Mesodermal cell (in vitro differentiated cells): ENCODE measurements around the gene MEST.
"Not testable (repeated sequence)": the region's sequence is repeated elsewhere in the genome, so short reads cannot be mapped to it uniquely, and the experiment has no call there.

Experiments
- H3K27ac ChIP-seq: 2 replicates; pipeline ENCODE4 v1.7.0; 2013; ENCODE audit warnings: mild to moderate bottlenecking, low read depth, low read length, moderate library complexity; ENCODE audit not compliant: severe bottlenecking
- H3K36me3 ChIP-seq: 2 replicates; pipeline ENCODE4 v1.7.1; 2013; ENCODE audit warnings: mild to moderate bottlenecking, low read length, moderate library complexity; ENCODE audit not compliant: control insufficient read depth, insufficient read depth
- H3K4me1 ChIP-seq: one replicate; pipeline ENCODE4 v1.7.1; 2013; ENCODE audit warnings: mild to moderate bottlenecking, low read length; ENCODE audit not compliant: insufficient read depth, control insufficient read depth, poor library complexity, severe bottlenecking
- H3K4me3 ChIP-seq: 2 replicates; pipeline ENCODE4 v1.7.0; 2013; ENCODE audit warnings: low read length, control low read depth, mild to moderate bottlenecking; ENCODE audit not compliant: insufficient read depth, poor library complexity, severe bottlenecking; ENCODE audit errors: extremely low read depth
- H3K9me3 ChIP-seq: 2 replicates; pipeline ENCODE4 v1.7.1; 2013; ENCODE audit warnings: mild to moderate bottlenecking, low read length, moderate library complexity; ENCODE audit not compliant: control insufficient read depth
- WGBS, 2 experiments: methylation state at CpG; one replicate each; pipeline ENCODE4 v1.1.5; 2013; ENCODE audit warnings: missing lambda C conversion rate in 2 of 2; ENCODE audit not compliant: insufficient coverage in 2 of 2; 5-methylcytosine and 5-hydroxymethylcytosine counted together

MEST gene

DNA sequence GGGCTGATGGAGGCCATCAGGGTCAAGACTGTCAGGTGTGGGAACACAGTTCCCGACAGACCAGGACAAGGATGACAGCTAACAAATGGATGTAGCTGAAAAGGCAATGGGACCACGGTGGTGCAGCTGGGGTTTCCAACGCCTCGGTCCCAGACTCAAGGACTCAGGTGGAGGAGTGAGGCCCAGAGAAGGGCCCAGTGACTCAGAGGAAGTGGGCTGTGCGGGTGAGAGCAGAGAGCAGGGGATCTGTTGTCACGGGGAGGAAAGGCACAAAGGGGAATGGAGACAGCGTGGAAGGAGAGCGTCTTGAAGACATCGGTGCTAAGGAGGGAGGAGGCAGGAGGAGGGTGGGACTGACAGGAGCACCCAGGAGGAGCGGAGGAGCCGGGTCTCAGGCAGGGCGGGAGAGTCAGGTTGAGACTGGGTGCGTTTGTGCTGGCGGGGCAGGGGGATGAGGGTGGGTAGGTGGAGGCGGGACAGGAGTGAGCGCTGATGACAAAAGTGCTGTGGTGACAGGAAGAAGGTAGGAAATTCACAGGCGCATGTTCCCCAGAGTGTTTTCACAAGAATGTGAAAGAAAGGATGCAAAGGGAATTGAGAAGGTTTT, 31.7 kb downstream of the MEST start:
- H3K4me3 ChIP-seq, H3K27ac ChIP-seq, H3K9me3 ChIP-seq, H3K4me1 ChIP-seq: not testable (repeated sequence)
- WGBS, 2 experiments, result 89 to 94% methylated on average over 5 to 11 of the region's 17 CpGs
- peaks cover 26% of the 10 kb centered on the region for H3K36me3 ChIP-seq

DNA sequence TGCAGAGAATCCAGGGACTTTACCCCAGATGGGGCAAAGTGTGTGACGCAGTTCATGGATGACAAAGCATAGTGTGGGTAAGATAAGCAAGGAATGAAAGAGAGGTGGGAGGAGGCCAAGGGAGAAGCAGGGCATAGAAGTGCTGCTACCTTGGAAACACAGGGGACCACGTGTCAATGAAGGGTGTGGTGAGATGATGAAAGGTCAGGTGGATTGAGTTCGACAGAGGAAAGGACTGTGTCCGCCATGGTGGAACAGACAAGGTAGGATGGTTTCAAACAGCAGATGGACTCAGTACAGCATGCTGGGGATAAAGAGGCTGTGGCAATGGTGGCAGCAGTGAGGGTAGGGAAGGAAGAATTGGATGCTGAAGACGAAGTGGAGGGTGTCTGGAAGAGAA, 32.7 kb downstream of the MEST start:
- Histone ChIP-seq H3K36me3 (peaks cover 28% of the 10 kb centered on the region), H3K4me1 (no peaks in the 10 kb centered on the region), H3K4me3 (no peak overlapping the region), H3K9me3 (no peaks in the 10 kb centered on the region), H3K27ac (no peak overlapping the region)
- 90 to 94% methylated on average over 5 of the region's 5 CpGs for WGBS, 2 experiments

DNA sequence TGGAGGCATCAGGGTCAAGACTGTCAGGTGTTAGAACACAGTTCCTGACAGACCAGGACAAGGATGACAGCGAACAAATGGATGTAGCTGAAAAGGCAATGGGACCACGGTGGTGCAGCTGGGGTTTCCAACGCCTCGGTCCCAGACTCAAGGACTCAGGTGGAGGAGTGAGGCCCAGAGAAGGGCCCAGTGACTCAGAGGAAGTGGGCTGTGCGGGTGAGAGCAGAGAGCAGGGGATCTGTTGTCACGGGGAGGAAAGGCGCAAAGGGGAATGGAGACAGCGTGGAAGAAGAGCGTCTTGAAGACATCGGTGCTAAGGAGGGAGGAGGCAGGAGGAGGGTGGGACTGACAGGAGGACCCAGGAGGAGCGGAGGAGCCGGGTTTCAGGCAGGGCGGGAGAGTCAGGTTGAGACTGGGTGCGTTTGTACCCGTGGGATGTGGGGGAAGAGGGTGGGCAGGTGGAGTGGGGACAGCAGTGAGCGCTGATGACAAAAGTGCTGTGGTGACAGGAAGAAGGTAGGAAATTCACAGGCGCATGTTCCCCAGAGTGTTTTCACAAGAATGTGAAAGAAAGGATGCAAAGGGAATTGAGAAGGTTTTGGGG, 36.0 kb downstream of the MEST start:
- not testable (repeated sequence) for H3K27ac ChIP-seq, H3K4me3 ChIP-seq, H3K4me1 ChIP-seq, H3K9me3 ChIP-seq
- WGBS, 2 experiments, result 94 to 100% methylated on average over 8 to 13 of the region's 17 CpGs
- H3K36me3 ChIP-seq, result peaks cover 18% of the 10 kb centered on the region

DNA sequence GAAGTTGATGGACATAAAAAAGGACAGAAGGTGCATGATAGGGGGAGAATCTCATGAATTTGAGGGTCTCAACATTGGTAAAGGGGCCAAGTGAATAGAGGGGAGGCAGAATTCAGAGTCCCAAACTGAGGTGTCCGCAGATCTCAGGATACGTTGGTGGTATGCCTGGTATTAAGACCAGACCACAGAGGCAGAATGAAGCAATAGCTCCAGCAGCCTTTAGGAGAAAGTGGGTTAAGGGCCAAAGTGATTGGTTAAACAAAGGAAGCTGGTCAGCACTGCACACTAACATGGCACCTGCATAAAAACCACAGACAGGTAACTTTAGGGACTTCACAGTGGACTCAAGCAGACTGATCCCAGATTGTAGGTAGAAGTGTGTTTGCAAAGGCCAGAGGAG, 37.5 kb downstream of the MEST start:
- Histone ChIP-seq H3K4me1 (no peaks in the 10 kb centered on the region), H3K36me3 (peaks cover 23% of the 10 kb centered on the region), H3K9me3 (no peaks in the 10 kb centered on the region), H3K4me3 (no peak overlapping the region), H3K27ac (no peak overlapping the region)
- 93 to 100% methylated on average over 2 of the region's 2 CpGs for WGBS, 2 experiments

DNA sequence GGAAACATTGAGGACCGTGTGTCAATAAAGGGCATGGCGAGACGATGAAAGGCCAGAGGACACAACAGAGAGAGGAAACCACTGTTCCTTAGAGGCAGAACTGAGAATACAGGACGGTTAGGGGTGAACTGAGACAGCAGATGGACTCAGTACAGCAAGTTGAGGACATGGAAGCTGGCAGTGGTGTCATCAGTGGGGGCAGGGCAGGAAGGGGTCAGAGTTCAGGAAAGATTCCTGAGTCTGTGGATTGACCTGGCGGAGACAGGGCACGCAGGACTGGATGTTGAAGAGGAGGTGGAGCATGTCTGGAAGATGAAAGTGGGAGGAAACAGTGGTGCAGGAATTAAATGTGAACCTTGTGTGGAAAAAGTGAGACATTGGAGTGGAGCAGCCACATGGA, 46.0 kb downstream of the MEST start:
- H3K9me3 ChIP-seq, H3K4me3 ChIP-seq, H3K4me1 ChIP-seq, H3K27ac ChIP-seq: not testable (repeated sequence)
- peaks cover 38% of the 10 kb centered on the region for H3K36me3 ChIP-seq
- WGBS, 2 experiments, result 96 to 100% methylated on average over 5 to 6 of the region's 6 CpGs

DNA sequence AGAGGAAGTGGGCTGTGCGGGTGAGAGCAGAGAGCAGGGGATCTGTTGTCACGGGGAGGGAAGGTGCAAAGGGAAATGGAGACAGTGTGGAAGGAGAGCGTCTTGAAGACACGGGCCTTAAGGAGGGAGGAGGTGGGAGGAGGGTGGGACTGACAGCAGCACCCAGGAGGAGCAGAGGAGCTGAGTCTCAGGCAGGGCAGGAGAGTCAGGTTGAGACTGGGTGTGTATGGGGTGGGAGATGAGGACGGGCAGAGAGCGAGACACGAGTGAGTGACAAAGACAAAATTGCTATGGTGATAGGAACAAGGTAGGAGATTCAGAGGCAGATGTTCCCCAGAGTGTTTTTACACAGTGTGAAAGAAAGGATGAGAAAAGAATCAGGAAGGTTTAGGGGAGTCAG, 49.4 kb downstream of the MEST start:
- not testable (repeated sequence) for H3K4me1 ChIP-seq, H3K9me3 ChIP-seq, H3K27ac ChIP-seq, H3K4me3 ChIP-seq
- 88 to 97% methylated on average over 5 to 7 of the region's 7 CpGs for WGBS, 2 experiments
- H3K36me3 ChIP-seq, result peaks cover 38% of the 10 kb centered on the region

DNA sequence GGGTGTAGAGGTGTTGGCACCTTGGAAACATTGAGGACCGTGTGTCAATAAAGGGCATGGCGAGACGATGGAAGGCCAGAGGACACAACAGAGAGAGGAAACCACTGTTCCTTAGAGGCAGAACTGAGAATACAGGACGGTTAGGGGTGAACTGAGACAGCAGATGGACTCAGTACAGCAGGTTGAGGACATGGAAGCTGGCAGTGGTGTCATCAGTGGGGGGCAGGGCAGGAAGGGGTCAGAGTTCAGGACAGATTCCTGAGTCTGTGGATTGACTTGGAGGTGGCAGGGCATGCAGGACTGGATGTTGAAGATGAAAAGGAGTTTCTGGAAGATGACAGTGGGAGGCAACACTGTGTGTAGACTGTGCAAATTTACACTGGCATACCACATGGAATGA, 50.4 kb downstream of the MEST start:
- H3K9me3 ChIP-seq, H3K4me3 ChIP-seq, H3K4me1 ChIP-seq, H3K27ac ChIP-seq: not testable (repeated sequence)
- WGBS, 2 experiments, result 93 to 95% methylated on average over 4 of the region's 4 CpGs
- H3K36me3 ChIP-seq, result peaks cover 40% of the 10 kb centered on the region

DNA sequence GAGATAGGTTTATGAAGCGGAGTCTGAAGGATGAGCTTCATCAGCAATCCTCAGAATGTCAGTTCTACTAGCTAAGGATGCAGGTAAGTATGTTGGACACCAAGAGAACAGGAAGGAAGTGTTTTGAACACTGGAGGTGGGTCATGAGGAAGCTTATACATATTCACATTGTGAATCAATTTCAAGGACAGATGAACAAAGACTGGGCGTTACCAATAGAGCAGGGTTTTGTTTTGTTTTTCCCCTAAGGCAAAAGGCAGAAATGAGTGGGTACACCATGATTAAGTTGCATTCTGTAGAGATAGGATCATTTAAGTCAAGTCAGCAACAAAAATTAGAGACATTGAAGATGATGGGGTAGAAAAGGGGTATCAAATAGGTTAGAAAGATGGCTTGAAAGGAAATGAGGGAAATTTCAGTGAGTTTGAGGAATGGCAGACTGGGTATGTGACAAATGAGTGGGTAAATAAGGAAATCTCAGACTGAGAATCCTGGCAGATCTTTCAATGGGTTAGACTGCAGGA, 51.7 kb downstream of the MEST start:
- H3K4me1 ChIP-seq, result no peaks in the 10 kb centered on the region
- 65 to 100% methylated on average over 2 of the region's 2 CpGs for WGBS, 2 experiments
- peaks cover 44% of the 10 kb centered on the region for H3K36me3 ChIP-seq

DNA sequence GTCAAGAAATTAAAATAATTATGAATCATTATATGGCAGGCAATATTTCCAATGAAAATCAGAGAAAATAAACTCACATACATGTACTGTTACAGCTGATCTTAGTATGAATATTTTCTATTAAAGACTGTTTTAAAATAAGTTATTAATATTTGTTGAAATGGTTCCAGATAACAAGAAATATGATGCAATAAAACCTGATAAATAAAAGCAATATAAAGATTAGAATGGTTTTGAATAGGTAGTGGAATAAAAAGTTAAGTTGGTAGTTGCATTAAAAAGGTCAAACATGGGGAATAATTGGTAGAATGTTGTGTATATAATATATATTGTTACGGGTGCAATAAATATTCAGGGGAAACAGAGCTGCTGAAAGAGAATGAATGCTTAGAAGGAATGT, 52.5 kb downstream of the MEST start:
- 88 to 93% methylated on average over 1 of the region's 1 CpG for WGBS, 2 experiments
- Histone ChIP-seq H3K27ac (no peak overlapping the region), H3K4me1 (no peaks in the 10 kb centered on the region), H3K36me3 (peaks cover 43% of the 10 kb centered on the region), H3K9me3 (no peaks in the 10 kb centered on the region), H3K4me3 (no peak overlapping the region)

More for the DNA sequence above, 51.7 kb downstream of the MEST start:
- no peak overlapping the region for H3K4me3 ChIP-seq
- H3K27ac ChIP-seq, result no peak overlapping the region
- no peaks in the 10 kb centered on the region for H3K9me3 ChIP-seq

DNA sequence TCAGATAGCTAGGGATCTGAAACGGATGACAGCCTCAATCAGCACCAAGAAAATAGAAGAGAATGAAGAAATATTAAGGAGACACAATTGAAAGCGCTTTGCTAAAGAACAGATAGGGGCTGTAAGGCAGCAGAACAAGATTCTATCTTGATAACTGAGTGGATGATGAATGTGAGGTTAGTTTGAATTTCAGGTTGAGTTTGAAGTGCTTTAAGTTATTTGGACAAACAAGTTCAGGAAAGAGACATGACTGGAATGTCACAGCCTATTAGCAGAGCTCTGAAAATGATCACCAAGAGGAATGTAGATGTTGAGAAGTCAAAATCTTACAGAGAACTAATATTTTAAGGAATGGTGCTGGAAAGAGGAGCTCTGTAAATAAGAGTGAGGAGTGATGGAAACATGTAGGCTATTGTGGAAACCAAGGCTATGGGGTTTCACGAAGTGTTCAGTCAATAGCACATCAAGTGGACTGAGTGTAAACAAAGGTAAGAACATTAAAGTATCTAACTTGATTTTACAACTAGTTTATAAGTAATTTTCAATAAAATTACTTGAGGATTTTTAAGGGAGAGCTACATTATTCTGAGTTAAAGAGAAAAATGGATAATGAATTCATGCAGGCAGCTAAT, 61.6 kb downstream of the MEST start:
- Histone ChIP-seq H3K4me1 (peaks cover 4% of the 10 kb centered on the region), H3K27ac (no peak overlapping the region), H3K4me3 (no peak overlapping the region), H3K36me3 (peaks cover 22% of the 10 kb centered on the region), H3K9me3 (no peaks in the 10 kb centered on the region)
- WGBS, 2 experiments, result 97 to 100% methylated on average over 2 to 3 of the region's 3 CpGs

DNA sequence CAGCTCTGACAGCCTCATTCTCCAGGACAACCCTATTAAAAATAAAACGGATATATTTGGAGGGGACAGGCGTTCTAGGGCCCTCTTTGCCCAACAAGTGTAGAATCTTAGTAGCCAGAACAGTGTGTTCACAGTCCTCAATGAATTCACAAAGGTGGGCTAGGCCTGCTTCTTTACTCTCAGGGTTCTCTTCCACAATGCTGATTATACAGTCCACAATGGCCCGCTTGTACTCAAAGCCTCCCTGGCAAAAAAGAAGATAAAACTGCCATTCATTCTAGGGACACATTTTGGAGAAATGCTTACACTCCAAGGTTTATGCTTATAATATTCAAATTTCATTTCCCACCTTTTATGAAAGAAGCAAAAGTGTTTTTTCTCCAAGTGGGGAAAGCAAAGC, 62.6 kb downstream of the MEST start:
- WGBS, 2 experiments, result 93 to 100% methylated on average over 3 of the region's 3 CpGs
- Histone ChIP-seq H3K27ac (no peak overlapping the region), H3K4me3 (no peak overlapping the region), H3K4me1 (peaks cover 4% of the 10 kb centered on the region), H3K9me3 (no peaks in the 10 kb centered on the region), H3K36me3 (peaks cover 17% of the 10 kb centered on the region)
